Measurements from ENCODE around the gene CPA2.

The CPA2 gene

DNA sequence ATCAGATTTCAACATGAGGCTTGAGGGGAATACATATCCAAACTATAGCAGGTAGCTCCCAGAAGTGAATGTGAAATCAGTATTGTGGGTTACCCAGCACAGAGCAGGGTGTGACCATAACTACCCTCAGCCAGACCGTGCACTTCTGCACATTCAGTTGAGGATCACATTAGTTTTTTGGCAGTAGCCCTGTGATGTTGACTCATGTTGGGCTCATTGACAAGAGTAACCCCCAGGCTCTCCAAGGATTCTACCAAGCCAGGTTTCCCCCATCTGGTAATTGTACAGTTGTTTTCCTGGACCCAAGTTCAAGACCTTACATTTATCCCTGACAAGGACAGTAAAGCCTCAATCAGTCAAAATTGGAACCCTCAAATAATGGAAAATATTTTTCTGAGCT lies 14.6 kb downstream of the CPA2 start:
- no peak for DNase-seq (ENCODE audit: low spot score)

DNA sequence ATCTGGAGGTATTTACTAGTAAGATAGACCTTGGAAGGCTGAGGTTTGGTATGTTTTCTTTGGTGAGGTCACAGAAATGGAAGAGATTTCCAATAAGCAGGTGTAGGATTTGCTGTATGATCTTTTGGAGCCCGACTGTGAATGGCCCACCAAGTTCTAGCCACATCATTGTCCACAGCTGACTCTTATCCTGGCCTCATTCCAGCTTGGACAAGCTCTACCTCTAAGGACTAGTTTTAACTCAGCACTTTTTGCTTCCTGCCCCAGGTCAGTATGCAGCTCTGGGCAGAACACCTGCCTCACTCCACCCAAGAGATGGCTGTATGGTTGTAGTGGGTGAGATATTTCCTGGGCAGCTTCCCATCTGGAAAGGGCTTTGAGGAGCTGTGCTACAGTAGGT lies 20.2 kb downstream of the CPA2 start:
- no peak for DNase-seq (ENCODE audit: low spot score)

DNA sequence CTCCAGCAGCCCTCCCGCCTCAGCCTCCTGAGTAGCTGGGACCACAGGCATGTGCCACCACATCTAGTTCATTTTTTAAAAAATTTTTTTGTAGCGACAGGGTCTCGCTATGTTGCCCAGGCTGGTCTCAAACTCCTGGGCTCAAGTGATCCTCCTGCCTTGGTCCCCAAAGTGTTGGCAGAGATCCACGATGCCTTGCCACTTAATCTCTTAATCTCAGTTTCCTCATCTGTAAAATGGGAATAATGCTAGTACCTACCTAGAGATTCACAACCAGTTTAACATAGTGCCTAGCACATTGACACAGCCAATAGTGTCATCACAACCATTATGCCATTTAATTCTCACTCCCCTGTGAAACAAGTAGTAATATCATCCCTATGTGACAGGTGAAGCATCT lies 21.5 kb downstream of the CPA2 start:
- DNase-seq (ENCODE audit: low spot score), result no peak

DNA sequence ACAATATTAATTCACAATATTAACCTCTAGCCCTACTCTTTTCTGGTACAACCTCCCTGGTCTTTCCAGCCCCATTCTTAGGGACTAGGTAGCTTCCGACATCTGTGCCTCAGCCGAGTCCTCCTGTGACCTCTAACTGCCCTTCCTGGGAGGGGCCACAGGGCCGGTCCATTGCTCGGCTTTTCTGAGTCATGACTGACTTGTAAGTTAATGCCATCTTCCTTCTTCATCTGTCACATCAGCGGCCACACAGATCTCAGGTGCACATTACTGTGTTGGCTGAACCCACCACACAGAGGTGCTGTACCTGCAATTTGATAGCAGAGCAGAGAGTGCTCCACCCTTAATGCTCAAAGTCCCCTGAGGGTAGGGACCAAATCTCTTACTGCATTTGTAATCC lies 22.2 kb downstream of the CPA2 start:
- no peak for DNase-seq (ENCODE audit: low spot score)

DNA sequence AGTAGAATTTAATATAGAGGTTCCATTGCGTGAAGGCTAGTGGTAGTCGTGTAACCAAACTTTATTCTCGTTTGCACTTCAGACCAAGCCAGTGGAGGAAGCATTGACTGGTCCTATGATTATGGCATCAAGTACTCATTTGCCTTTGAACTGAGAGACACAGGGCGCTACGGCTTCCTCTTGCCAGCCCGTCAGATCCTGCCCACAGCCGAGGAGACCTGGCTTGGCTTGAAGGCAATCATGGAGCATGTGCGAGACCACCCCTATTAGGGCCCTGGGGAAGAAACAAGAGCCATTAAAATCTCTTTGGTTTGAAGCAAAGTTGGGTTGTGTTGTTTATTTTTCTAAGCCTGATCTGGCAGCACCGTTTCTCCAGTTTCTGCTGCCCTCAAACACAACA lies 22.8 kb downstream of the CPA2 start:
- no peak for DNase-seq (ENCODE audit: low spot score)

DNA sequence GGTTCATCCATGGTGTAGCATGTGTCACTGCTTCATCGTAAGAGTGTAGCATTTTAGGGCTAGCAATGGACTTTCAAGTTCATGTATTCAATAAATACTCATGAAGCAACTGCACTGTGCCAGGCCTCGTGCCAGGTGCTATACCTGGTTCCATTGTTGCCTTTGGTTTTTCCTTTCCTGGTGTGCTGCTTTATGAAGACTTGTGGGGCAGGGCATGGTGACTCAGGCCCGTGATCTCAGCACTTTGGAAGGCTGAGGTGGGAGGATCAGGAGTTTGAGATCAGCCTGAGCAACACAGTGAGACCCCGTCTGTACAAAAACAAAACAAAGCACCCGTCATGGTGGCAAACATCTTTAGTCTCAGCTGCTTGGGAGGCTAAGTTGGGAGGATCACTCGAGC lies 24.1 kb downstream of the CPA2 start:
- no peak for DNase-seq (ENCODE audit: low spot score)

DNA sequence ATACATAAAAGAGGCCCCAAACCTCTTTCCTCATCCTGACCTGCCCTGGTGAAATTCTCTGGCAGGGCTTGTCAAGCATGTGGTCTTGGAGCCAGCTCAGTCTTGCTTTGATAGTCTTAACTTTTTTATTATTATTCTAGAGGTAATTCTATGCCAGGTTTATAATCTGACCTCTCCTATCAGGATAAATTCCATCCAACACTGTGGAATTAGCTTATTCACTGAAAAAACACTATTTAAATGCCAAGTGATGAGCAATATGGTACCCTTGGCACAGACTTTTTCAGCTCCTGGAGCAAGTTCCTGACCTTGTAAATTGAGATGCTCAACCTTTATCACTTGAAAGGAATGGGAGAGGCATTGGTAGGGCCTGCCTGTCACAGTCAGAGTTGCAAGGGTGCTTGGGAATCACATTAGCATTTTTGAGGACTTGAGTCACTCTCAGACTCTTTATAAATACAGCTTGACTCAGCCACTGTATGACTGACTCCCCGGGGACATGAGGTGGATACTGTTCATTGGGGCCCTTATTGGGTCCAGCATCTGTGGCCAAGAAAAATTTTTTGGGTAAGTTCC lies 26.1 kb downstream of the CPA2 start, which contains the start of gene CPA4:
Gene CPA4 (plus strand): TSS at position 480 of the 576 bp plus-strand sequence. CDS start 20 bp downstream, at position 500.
- no peak for DNase-seq (ENCODE audit: low spot score)

DNA sequence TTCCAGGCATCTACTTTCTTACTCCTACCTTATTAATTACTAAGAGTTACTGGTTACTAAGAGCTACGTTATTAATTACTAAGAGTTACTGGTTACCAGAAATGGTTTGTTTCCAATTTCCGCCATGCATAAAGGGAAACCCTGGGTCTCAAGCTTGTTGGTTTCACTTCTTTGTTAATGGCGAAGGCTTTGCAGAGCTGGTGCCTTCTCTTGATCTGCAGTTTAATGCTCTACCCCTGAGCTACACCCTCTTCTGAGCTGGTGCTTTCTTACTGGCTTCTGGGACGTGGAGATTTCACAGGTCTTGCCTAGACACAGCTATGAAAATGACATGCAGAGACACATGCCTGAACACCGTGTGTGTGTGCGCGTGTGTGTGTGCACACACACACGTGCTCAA lies 26.9 kb downstream of the CPA2 start:
- no peak for DNase-seq (ENCODE audit: low spot score)

DNA sequence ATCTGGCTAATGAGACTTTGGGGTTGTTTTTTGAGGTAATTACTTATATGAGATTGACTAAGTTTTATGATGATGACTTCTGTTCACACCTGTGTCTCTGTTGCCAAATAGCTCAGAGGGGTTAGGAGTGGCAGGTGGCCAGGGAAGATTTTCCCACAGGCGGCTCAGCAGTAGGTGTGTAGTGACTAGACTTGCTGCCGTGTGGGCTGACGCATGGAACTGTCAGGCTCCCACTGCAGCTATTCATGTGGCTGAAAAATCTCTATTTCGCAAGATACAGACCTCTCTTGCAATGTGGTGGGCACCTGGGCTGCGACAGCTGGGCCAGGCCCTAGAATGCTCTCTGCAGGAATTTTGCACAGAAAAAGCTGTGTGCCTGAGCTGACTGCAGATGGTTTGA lies 27.7 kb downstream of the CPA2 start:
- DNase-seq (ENCODE audit: low spot score), result no peak

DNA sequence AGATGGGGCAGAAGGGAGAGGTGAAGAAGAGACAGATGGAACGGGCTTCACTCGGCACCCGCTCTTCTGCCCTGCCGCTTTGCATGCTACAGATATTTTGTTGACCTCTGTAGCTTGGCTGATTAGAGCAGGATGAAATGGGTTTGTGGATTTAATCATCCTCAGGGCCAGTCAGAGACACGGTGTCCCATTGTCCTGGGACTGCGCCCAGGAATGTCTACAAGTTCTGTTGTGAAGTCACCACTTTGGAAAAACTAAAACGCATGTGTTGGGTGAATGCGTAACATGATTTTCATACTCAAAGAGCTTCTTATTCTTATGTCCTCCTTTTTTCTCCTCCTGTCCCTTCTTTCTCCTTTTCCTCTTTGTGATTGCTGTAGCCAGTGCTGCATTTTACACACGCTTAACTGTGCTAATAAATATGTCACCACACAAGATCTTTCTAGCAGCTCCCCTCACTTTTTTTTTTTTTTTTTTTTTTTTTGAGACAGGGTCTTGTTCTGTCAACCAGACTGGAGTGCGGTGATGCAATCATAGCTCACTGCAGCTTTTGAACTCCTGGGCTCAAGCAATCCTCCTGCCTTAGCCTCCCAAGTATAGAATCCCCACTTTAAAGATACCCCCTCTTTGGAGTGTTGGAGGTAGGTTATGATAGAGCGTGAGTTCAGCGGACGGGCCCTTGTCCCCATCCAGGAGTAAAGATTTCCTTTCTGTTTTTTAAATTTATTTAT lies 29.7 kb downstream of the CPA2 start:
- DNase-seq (ENCODE audit: low spot score), result no peak

DNA sequence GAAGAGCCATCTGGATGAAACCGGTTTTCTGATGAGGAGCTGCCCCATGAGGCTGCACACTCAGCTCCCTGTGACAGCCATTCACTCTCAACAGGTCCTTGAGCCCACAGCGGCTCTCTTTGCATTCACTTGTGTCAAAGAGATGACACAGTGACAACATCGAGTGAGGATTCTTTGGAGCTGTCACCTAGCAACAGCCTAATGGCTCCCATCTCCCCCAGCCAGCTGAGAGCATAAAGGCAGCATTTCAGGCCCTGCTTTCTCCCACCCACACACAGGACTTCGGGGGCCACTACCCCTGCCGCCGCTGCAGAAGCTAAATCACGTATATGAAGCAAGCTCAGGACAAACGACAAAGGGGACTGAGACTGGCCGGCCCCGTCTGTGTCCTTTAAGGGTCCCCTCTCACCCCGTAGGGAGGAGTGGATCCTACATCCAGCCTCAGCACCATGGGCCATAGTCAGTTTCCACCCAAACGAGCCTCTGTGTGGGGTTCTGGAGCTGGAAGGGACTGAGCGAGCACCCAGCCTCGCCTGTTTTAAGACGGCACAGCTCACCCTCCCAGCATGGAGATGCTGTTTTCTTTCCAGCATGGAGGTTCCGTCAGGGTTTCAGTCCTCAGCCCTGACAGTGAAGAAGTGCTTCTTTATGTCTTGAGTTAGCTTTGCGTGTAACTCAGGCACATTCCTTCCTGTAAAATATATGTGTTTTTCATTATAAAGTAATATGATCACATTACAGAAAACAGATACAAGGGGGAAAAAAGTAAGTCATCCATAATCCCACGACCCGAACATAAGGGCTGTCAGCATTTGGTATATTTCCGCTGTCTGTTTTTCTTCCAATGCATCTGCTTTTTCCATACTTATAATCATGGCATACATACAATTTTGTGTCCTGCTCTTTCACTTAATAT lies 31.2 kb downstream of the CPA2 start:
- DNase-seq (ENCODE audit: low spot score), result no peak

DNA sequence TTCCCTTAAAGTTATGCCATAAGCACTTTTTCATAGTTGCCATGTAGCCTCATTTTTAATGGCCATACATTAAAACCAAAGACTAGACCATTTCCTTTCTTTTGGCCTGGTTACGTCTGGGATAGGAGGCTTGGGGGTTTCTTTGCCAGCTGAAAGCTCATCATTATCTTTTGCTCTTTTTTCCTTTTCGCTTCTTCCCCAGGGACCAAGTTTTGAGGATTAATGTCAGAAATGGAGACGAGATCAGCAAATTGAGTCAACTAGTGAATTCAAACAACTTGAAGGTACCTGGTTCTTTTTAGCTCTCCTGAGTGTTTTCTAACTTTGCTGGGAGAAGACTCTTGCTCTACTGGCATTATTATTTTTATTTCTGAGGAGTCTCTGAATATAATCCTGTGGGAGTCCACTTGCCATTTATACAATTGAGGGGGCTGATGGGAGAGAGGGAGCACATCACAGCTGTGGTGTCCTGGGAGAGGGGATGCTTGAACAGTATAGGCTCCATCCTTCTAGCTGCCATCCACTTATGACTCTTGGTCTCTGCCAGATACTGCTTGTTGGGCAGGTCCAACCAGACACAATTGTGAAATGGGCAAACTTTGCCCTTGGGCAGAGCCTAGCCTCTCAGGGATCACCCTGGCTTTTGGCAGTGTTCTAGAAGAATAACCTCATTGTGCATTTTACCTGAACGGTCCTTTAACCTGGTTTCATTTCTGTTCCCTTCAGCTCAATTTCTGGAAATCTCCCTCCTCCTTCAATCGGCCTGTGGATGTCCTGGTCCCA lies 32.1 kb downstream of the CPA2 start:
- no peak for DNase-seq (ENCODE audit: low spot score)

DNA sequence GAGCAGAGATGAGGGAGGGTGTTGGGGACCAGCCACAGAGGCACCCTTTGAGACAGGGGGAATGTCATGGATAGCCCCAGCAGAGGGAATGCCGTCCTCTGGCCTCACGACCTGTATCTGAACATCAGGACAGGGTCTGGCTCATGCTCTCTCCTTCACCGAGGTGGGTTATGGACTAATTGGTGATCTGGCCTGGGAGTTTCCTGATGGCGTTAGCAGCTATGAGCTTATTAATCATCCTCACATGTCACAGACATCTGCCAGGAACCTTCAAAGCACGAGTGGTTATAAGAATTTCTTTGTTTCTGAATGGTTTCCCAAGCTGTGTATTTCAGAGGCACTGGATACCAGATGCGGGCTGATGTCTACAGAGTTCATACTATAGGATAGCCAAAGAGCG lies 33.2 kb downstream of the CPA2 start:
- DNase-seq (ENCODE audit: low spot score), result no peak

DNA sequence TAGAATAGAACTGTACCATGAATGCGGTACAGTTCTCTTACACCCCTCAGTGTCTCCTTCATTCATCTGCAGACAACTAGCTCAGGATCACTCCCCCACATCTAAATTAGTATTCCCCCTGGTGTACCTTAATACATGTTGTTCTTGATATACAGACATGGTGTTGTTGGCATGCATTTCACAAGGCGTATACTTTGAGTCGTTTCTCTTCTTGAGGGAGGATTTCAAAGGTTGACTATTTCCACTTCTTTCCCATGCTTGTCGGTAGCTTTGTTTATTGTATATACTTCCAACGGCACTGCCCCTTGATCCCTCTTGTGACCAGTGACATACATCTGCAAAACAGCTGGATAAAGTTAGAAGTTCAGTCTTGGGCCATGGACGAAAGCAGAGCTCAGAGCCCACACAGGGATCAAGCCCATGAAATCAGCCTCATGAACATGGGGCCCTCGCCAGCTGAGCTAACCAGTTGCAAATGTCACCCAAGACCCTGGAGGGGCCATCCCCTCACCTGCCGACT lies 34.9 kb downstream of the CPA2 start:
- no peak for DNase-seq (ENCODE audit: low spot score)

DNA sequence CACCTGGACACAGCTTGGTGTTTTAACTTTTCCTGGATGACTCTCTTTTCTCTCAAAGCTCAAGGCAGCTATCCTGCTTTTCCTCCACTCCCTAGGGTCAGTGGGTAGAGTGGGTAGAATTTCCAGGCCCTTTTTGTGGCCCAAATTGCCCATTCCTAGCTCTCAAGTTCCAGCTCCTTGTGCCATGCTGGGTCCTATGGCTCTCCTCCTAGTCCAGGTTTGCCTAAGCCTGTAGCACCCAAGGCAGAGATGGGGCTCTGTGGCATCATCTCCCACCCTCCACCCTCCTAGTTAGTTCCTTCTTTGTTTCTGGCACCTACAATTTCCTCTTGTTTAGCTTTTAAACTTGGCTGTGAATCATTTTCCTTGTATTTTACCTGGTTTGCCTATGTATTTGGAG lies 36.0 kb downstream of the CPA2 start:
- DNase-seq (ENCODE audit: low spot score), result no peak

DNA sequence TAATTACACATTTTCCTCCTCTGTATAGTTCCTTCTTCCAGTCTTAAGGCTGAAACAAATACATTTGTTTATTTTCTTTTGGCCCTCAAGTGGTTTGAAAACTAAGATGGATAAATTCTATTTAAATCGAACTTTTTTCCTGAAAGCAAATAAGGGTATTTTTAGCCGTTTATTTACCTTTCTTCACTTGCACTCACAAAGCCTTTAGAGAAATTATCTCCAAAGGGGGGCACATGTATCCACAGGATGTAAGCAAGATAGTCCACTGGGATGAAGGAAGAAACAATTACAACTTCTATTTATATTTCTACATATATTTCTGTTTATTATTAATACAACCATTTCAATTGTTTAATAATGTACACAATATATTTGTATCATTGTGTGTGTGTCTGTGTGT lies 36.5 kb downstream of the CPA2 start:
- no peak for DNase-seq (ENCODE audit: low spot score)

DNA sequence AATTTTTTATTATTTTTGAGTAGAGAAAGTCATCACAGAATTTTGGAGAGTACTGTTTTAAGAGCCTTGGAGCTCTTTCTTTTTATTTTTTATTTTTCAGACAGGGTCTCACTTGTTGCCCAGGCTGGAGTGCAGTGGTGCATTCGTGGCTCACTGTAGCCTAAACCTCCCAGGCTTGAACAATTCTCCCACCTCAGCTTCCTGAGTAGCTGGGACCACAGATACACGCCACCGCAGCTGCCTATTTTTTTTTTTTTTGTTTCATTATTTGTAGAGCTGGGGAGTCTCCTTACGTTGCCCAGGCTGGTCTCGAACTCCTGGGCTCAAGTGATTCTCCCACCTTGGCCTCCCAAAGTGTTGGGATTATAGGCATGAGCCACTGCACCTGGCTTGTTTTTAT lies 36.9 kb downstream of the CPA2 start:
- DNase-seq (ENCODE audit: low spot score), result no peak

DNA sequence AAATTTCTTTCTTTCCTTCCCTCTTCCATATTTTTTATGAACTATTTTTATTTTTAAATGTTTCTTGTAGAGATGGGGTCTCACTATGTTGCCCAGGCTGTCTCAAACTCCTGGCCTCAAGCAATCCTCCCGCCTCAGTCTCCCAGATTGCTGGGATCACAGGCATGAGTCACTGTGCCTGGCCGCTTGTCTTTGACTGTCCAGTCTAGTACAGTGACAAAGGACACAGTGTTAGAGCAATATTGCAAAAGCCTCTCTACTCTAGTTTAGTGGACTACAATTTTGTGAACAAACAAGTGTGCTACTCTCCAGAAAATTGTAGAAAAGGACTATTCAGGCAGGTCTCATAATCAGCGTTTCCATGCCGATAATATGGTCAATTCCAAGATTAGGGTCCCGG lies 37.3 kb downstream of the CPA2 start:
- no peak for DNase-seq (ENCODE audit: low spot score)

DNA sequence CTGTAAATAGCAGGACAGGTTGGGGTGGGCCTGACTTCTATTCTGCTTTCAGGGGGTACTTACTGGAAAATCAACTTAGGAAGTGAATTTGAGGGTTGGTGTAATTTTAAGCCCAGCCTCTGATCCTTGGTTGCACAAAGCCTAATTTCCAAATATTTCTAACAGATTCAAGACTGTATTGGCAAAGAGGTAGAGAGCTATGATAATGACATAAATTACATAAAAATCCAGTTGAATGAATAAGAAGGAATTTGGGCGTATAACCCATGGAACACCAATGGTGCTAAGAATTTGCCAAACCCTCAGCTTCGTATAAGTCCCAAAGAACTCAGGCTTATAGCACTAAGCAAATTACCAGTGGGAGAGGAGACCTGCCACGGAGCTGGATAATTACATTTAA lies 38.2 kb downstream of the CPA2 start:
- no peak for DNase-seq (ENCODE audit: low spot score)

DNA sequence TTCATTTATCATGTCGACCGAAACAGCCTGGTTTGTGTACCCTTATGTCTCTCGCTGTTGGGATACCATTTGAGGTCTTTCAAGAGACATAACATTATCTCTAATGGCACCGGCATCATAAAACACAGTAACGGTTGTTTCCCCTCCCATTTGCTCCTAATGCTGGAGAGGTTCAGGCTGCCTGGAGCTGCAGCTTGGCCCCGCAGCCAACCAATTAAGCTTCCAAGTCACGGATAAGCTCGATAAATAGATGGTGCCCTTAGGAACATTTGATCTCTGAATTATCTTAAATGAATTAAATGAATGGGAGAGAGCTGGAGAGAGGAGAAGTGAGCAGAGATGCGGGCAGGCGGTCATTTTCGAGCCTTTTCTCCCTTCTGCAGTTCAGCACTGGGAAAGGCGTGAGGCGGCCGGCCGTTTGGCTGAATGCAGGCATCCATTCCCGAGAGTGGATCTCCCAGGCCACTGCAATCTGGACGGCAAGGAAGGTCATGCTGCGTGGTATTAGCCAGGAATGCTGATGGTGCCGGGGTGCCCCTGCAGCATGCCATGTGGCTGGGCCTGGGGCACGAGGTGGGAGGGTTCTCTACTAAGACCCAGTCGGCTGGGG lies 38.9 kb downstream of the CPA2 start:
- no peak for DNase-seq (ENCODE audit: low spot score)

DNA sequence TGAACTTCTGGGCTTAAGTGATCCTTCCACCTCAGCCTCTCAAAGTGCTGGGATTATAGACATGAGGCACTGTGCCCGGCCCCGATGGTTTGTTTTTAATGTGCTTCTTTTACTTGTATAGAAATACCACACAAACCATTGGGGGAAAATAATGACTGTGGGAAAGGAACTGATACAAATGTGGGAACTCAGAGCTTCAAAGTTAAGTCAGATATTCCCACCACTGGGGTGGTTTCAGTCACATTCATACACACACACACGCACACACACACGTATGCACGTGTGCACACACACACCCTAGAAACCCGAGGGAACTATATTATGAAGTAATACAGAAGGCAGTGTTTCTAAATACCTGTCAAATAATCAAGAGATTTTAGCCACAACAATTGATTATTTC lies 43.3 kb downstream of the CPA2 start:
- no peak for DNase-seq (ENCODE audit: low spot score)

DNA sequence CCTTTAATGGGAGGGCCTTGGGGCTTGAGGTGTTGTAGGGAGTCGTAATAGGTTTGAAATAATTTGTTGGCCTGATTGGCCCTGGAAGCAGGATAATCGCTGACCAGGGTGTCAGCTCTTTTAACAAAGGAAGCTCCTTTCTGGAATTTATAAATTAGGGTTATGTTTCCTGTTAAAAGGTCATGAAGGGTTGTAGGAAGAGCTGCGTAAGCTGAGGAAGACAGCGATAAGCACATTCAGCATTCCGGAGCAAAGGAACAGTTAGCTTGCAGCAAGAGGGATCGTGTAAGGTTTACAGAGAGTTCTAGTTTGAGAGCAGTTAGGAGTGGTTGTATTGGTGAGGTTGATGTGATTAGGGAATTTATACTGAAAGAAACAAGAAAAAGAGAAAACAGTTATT lies 47.6 kb downstream of the CPA2 start:
- DNase-seq (ENCODE audit: low spot score), result no peak

All from iPS-NIHi11 (cell line).